Neuron (in vitro differentiated cells): ENCODE results near the gene KRT6B.

ENCODE experiments used
- H2AFZ ChIP-seq: one replicate; pipeline ENCODE4 v1.6.1; 2013; ENCODE audit warnings: low read depth, mild to moderate bottlenecking, inconsistent platforms, low read length, moderate library complexity
- H3K27me3 ChIP-seq: one replicate; pipeline ENCODE4 v1.6.1; 2013; ENCODE audit warnings: low read length; ENCODE audit not compliant: insufficient read depth
- H3K36me3 ChIP-seq: one replicate; pipeline ENCODE4 v1.6.1; 2013; ENCODE audit warnings: low read length; ENCODE audit not compliant: insufficient read depth
- H3K4me1 ChIP-seq: one replicate; pipeline ENCODE4 v1.6.1; 2013; ENCODE audit warnings: low read length; ENCODE audit not compliant: insufficient read depth
- H3K4me3 ChIP-seq: 2 replicates; pipeline ENCODE4 v1.5.1; 2013; ENCODE audit warnings: mild to moderate bottlenecking, low read length, moderate library complexity
- H3K9me3 ChIP-seq: one replicate; pipeline ENCODE4 v1.6.1; 2013; ENCODE audit warnings: low read length

Gene KRT6B

DNA sequence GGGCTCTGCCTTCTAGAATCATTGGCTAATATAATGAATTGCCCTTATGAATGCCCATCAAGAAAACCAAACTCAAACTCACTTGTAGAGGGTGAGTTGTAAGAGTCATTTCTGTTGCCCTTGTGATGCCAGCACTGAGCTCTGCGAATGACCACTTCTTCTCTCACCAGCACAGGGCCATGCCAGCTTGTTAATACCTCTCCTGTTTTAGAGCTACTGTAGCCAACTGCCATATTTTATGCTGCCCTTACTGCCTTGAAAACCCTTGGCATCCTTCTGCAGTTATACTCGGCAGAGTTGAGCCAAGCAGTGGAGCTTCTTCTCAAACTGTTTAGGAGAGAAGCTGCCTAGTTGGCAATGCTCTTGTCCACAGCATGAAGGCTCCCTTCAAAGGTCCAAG lies 25.9 kb downstream of the KRT6B start:
- Histone ChIP-seq H3K36me3 (no peaks in the 10 kb centered on the region), H2AFZ (no peak overlapping the region), H3K27me3 (peaks cover 9% of the 10 kb centered on the region), H3K4me3 (no peak overlapping the region), H3K4me1 (no peaks in the 10 kb centered on the region), H3K9me3 (no peaks in the 10 kb centered on the region)

DNA sequence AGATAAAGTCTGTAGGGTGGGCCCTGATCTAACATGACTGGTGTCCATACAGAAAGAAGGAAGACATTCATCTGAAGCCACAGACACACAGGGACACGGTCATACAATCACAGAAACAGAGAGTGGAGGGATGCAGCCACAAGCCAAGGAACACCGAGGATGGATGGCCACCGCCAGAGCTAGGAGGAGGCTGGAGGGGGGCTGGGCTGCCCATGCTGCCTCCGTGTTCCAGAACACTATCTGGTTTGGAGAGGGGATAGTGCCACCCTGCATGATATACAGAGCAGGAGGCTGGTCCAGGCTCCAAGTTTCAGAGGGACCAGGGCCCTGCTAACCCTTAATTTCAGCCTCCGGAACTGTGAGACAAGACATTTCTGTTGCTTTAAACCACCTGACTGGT lies 26.5 kb downstream of the KRT6B start:
- H3K36me3 ChIP-seq, result no peaks in the 10 kb centered on the region
- no peaks in the 10 kb centered on the region for H3K9me3 ChIP-seq
- H3K4me1 ChIP-seq, result no peaks in the 10 kb centered on the region
- H3K4me3 ChIP-seq, result no peak overlapping the region
- H2AFZ ChIP-seq, result no peak overlapping the region
- H3K27me3 ChIP-seq, result peaks cover 9% of the 10 kb centered on the region

GRCh38 chr12:52423661-52424500 lies 28.1 kb downstream of the KRT6B start:
- no peaks in the 10 kb centered on the region for H3K9me3 ChIP-seq
- no peak overlapping the region for H2AFZ ChIP-seq
- H3K36me3 ChIP-seq, result no peaks in the 10 kb centered on the region

GRCh38 chr12:52423035-52423434 lies 28.9 kb downstream of the KRT6B start:
- Histone ChIP-seq H3K9me3 (no peaks in the 10 kb centered on the region), H2AFZ (no peak overlapping the region), H3K36me3 (no peaks in the 10 kb centered on the region), H3K4me1 (no peaks in the 10 kb centered on the region), H3K4me3 (no peak overlapping the region), H3K27me3 (peaks cover 9% of the 10 kb centered on the region)

More at GRCh38 chr12:52423661-52424500, 28.1 kb downstream of the KRT6B start:
- no peak overlapping the region for H3K4me3 ChIP-seq
- no peaks in the 10 kb centered on the region for H3K4me1 ChIP-seq
- H3K27me3 ChIP-seq, result peaks cover 9% of the 10 kb centered on the region

GRCh38 chr12:52419656-52420055 lies 32.3 kb downstream of the KRT6B start:
- Histone ChIP-seq H3K36me3 (no peaks in the 10 kb centered on the region), H3K4me3 (no peak overlapping the region), H3K27me3 (peaks cover 9% of the 10 kb centered on the region), H3K9me3 (no peaks in the 10 kb centered on the region), H2AFZ (no peak overlapping the region), H3K4me1 (no peaks in the 10 kb centered on the region)

- no peaks in the 10 kb centered on the region for H3K4me1 ChIP-seq
- H2AFZ ChIP-seq, result no peak overlapping the region
- H3K9me3 ChIP-seq, result no peaks in the 10 kb centered on the region
- H3K4me3 ChIP-seq, result no peak overlapping the region
- no peaks in the 10 kb centered on the region for H3K36me3 ChIP-seq
- H3K27me3 ChIP-seq, result peaks cover 9% of the 10 kb centered on the region
Measured at GRCh38 chr12:52418576-52419110, 33.3 kb downstream of the KRT6B start.

DNA sequence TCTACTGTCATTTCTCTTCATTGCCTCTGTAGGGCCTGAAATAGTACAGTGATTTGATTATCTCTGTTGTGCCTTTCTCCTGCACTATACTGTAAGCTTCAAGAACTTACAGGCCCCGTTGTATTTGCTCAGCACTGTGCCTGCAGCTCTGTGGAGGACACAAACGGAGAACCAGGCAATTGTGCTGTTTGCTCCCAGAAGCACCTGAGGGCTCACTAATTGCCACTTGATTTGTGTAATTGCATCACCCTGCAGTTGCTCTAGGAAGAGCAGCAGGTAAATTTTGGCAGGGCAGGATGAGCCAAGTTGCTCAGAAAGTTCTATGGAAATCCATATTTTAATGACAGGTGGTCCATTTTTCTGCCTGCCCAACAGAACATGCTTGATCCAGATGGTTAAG lies 34.2 kb downstream of the KRT6B start:
- no peak overlapping the region for H2AFZ ChIP-seq
- H3K4me1 ChIP-seq, result no peaks in the 10 kb centered on the region
- H3K9me3 ChIP-seq, result no peaks in the 10 kb centered on the region
- H3K27me3 ChIP-seq, result peaks cover 3% of the 10 kb centered on the region
- H3K4me3 ChIP-seq, result no peak overlapping the region
- no peaks in the 10 kb centered on the region for H3K36me3 ChIP-seq

DNA sequence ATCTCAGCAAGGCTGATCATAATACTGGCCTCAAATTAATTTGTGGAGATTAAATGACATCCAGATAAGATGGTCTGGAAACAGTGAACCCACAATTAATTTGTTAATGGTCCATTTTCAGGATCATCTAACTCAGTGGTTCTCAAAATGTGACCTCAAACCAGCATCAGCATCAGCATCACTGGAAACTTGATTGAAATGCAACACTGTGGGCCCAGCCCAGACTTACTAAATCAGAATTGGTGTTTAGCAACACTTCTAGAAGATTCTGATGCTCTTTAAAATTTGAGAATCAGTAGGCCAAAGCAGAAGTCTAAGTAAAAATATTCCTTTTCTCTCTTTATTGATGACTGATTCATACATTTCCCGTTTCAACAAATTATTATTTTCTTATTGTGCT lies 35.2 kb downstream of the KRT6B start:
- no peak overlapping the region for H3K4me3 ChIP-seq
- H3K27me3 ChIP-seq, result no peaks in the 10 kb centered on the region
- no peaks in the 10 kb centered on the region for H3K9me3 ChIP-seq
- no peaks in the 10 kb centered on the region for H3K4me1 ChIP-seq
- no peaks in the 10 kb centered on the region for H3K36me3 ChIP-seq
- no peak overlapping the region for H2AFZ ChIP-seq

GRCh38 chr12:52415870-52416750 lies 35.8 kb downstream of the KRT6B start:
- Histone ChIP-seq H2AFZ (no peak overlapping the region), H3K27me3 (no peaks in the 10 kb centered on the region), H3K4me1 (no peaks in the 10 kb centered on the region), H3K4me3 (no peak overlapping the region), H3K36me3 (no peaks in the 10 kb centered on the region), H3K9me3 (no peaks in the 10 kb centered on the region)

GRCh38 chr12:52414936-52415335 lies 37.0 kb downstream of the KRT6B start:
- Histone ChIP-seq H3K27me3 (no peaks in the 10 kb centered on the region), H3K4me3 (no peak overlapping the region), H2AFZ (no peak overlapping the region), H3K9me3 (no peaks in the 10 kb centered on the region), H3K4me1 (no peaks in the 10 kb centered on the region), H3K36me3 (no peaks in the 10 kb centered on the region)

- Histone ChIP-seq H2AFZ (no peak overlapping the region), H3K4me3 (no peak overlapping the region), H3K36me3 (no peaks in the 10 kb centered on the region), H3K4me1 (no peaks in the 10 kb centered on the region), H3K27me3 (no peaks in the 10 kb centered on the region), H3K9me3 (no peaks in the 10 kb centered on the region)
Measured at GRCh38 chr12:52413782-52414345, 38.1 kb downstream of the KRT6B start.

GRCh38 chr12:52413202-52413601 lies 38.7 kb downstream of the KRT6B start:
- Histone ChIP-seq H2AFZ (no peak overlapping the region), H3K9me3 (no peaks in the 10 kb centered on the region), H3K36me3 (no peaks in the 10 kb centered on the region), H3K4me1 (no peaks in the 10 kb centered on the region), H3K27me3 (no peaks in the 10 kb centered on the region), H3K4me3 (no peak overlapping the region)

DNA sequence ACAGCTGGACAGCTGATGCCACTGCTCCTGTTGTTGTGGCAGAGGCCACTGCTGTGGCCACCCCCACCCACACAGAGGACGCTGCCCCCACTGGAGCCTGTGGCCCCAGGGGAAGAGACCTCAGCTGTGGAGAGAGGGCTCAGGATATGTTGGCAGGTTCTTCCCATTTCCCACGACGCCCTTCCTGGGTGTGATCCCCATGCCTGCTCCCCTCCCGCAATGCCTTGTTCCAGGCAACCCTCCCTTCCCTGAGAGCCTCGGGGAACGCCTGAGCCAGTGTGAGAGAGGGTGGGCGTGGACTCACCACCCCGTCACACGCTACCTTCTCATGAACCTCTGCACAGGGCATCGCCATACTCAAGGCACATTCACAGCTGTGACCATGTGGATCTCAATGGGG lies 40.1 kb downstream of the KRT6B start:
- Histone ChIP-seq H3K4me3 (no peak overlapping the region), H2AFZ (no peak overlapping the region), H3K4me1 (no peaks in the 10 kb centered on the region), H3K9me3 (no peaks in the 10 kb centered on the region), H3K36me3 (no peaks in the 10 kb centered on the region), H3K27me3 (no peaks in the 10 kb centered on the region)
